ENCODE data around the gene CLK3.

The CLK3 gene

GRCh38 chr15:74603789-74604705 lies 11.6 kb upstream of the CLK3 start:
- DNase-seq, result no peak

- DNase-seq, result no peak
Observed at GRCh38 chr15:74604983-74605794, 10.4 kb upstream of the CLK3 start.

GRCh38 chr15:74605795-74606150 lies 9.9 kb upstream of the CLK3 start:
- DNase-seq, result no peak

- no peak for DNase-seq
Observed at GRCh38 chr15:74608786-74609185, 6.8 kb upstream of the CLK3 start.

GRCh38 chr15:74609938-74610301 lies 5.7 kb upstream of the CLK3 start:
- DNase-seq, result no peak

GRCh38 chr15:74610302-74610951 lies 5.2 kb upstream of the CLK3 start:
- no peak for DNase-seq

GRCh38 chr15:74611341-74611740 lies 4.3 kb upstream of the CLK3 start:
- DNase-seq, result no peak

- no peak for DNase-seq
Observed at GRCh38 chr15:74611834-74612233, 3.8 kb upstream of the CLK3 start.

- no peak for DNase-seq
Observed at GRCh38 chr15:74612677-74613076, 3.0 kb upstream of the CLK3 start.

GRCh38 chr15:74613089-74613952 lies 2.3 kb upstream of the CLK3 start:
- no peak for DNase-seq

GRCh38 chr15:74613953-74614743 lies 1.5 kb upstream of the CLK3 start:
- no peak for DNase-seq

- DNase-seq, result peak; percentile 83
Observed at GRCh38 chr15:74614744-74615507, 710 bp upstream of the CLK3 start.

GRCh38 chr15:74616366-74616939 lies 817 bp downstream of the CLK3 start:
- DNase-seq, result peak; percentile 52

- no peak for DNase-seq
Observed at GRCh38 chr15:74616996-74617395, 1.4 kb downstream of the CLK3 start.

- no peak for DNase-seq
Observed at GRCh38 chr15:74618841-74619596, 3.4 kb downstream of the CLK3 start.

GRCh38 chr15:74619916-74620635 lies 4.4 kb downstream of the CLK3 start:
- DNase-seq, result no peak

GRCh38 chr15:74620636-74621545 lies 5.3 kb downstream of the CLK3 start:
- peak; percentile 72 for DNase-seq

- DNase-seq, result no peak
Observed at GRCh38 chr15:74621546-74621920, 5.9 kb downstream of the CLK3 start.

Data from stimulated activated naive CD4-positive, alpha-beta T cell treated with Interleukin-2 at 50 U/mL for 16 hours (primary cell).